Hepatocyte (in vitro differentiated cells): Measurements from ENCODE around the gene PAX7.

Source experiments
- EZH2 ChIP-seq: fragments of 200-600 bp; sonication (generic); IDR thresholded peaks from 2 replicates; pipeline ENCODE4 v1.6.1; 2016; ENCODE audit warnings: antibody characterized with exemption, mild to moderate bottlenecking, borderline replicate concordance
- TF ChIP-seq, protein P1 (sequence below): fragments of 200-600 bp; sonication (generic); IDR thresholded peaks from 2 replicates; pipeline ENCODE4 v1.5.1; 2016; ENCODE audit warnings: antibody characterized with exemption, mild to moderate bottlenecking; ENCODE audit not compliant: poor library complexity

DNA sequence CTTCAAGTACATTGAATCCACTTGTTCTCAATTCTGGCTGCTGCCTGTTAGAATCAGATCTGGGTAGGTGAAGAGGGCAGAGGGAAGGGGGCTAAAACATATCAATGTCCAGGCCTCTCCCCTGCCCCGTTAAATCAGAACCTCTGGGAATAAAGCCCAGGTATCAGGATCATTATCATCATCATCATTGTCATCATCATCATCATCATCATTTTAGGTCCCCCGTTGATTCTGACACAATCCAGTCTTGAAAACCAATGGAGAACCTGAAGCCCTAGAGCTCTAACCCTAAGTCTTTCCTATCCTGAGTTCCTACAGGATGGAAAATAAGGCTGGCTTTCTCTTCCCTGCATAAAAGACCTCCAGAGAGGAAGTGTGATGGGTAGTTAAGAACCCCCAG, 135.7 kb downstream of the PAX7 start:
- TF ChIP-seq, protein P1, sequence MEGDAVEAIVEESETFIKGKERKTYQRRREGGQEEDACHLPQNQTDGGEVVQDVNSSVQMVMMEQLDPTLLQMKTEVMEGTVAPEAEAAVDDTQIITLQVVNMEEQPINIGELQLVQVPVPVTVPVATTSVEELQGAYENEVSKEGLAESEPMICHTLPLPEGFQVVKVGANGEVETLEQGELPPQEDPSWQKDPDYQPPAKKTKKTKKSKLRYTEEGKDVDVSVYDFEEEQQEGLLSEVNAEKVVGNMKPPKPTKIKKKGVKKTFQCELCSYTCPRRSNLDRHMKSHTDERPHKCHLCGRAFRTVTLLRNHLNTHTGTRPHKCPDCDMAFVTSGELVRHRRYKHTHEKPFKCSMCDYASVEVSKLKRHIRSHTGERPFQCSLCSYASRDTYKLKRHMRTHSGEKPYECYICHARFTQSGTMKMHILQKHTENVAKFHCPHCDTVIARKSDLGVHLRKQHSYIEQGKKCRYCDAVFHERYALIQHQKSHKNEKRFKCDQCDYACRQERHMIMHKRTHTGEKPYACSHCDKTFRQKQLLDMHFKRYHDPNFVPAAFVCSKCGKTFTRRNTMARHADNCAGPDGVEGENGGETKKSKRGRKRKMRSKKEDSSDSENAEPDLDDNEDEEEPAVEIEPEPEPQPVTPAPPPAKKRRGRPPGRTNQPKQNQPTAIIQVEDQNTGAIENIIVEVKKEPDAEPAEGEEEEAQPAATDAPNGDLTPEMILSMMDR: no peak
- TF ChIP-seq EZH2: no peak
